ENCODE measurements around the gene PNPLA7.

GRCh38 chr9:137588891-137589290, 38.7 kb upstream of the PNPLA7 start:
- TF ChIP-seq CTCF (IDR thresholded peaks at IDR 0.05): no peak
- no peak for TF ChIP-seq POLR2AphosphoS5 (IDR thresholded peaks at IDR 0.05; ENCODE audit: low read depth, low read length)

Data from SK-N-SH (cell line).